Loucy (cell line): ENCODE measurements around the gene ADGRG2.

ENCODE experiments used
- EZH2phosphoT487 ChIP-seq: fragments of 200-600 bp; IDR thresholded peaks from 2 replicates; pipeline ENCODE4 v1.6.1; 2018; ENCODE audit warnings: antibody characterized with exemption, mild to moderate bottlenecking, moderate library complexity, borderline replicate concordance
- TF ChIP-seq, protein P1 (sequence below): fragments of 200-600 bp; sonication (generic); conservative IDR thresholded peaks from 2 replicates; pipeline ENCODE4 v1.5.1; 2014; ENCODE audit warnings: mild to moderate bottlenecking, antibody characterized with exemption, low read length

DNA sequence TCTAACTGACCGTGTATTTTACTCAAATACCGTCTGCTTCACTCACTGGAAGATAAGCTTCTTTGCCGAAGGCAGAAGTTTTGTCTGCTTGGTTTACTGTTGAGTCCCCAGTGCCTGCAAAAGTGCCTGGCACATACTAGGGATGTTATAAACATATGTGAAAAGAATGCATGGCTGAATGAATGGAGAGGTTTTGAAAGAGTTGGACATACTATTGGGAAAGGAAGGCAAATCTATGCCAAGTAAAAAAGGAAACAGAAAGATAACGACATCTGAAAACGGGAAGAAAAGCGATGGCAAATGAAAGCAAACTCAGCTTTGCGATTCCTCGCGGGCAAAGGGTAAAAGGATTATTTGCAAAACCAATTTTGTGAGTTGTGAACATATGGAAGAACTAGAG, 21.7 kb downstream of the ADGRG2 start:
- TF ChIP-seq, protein P1, sequence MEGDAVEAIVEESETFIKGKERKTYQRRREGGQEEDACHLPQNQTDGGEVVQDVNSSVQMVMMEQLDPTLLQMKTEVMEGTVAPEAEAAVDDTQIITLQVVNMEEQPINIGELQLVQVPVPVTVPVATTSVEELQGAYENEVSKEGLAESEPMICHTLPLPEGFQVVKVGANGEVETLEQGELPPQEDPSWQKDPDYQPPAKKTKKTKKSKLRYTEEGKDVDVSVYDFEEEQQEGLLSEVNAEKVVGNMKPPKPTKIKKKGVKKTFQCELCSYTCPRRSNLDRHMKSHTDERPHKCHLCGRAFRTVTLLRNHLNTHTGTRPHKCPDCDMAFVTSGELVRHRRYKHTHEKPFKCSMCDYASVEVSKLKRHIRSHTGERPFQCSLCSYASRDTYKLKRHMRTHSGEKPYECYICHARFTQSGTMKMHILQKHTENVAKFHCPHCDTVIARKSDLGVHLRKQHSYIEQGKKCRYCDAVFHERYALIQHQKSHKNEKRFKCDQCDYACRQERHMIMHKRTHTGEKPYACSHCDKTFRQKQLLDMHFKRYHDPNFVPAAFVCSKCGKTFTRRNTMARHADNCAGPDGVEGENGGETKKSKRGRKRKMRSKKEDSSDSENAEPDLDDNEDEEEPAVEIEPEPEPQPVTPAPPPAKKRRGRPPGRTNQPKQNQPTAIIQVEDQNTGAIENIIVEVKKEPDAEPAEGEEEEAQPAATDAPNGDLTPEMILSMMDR, result no peak
- TF ChIP-seq EZH2phosphoT487, result no peak
